Measurements from ENCODE around the gene TM9SF4. TPM values are rescaled to one million over a fixed set of nuclear protein-coding genes. Genes with fewer than 3 reads are reported as not detected.

The TM9SF4 gene
- total and polyA plus RNA-seq, 2 of the 8 experiments (the other 6 are each of a cell fraction or from before 2014, with no cell fraction given) = 38.4 to 68.7 TPM

DNA sequence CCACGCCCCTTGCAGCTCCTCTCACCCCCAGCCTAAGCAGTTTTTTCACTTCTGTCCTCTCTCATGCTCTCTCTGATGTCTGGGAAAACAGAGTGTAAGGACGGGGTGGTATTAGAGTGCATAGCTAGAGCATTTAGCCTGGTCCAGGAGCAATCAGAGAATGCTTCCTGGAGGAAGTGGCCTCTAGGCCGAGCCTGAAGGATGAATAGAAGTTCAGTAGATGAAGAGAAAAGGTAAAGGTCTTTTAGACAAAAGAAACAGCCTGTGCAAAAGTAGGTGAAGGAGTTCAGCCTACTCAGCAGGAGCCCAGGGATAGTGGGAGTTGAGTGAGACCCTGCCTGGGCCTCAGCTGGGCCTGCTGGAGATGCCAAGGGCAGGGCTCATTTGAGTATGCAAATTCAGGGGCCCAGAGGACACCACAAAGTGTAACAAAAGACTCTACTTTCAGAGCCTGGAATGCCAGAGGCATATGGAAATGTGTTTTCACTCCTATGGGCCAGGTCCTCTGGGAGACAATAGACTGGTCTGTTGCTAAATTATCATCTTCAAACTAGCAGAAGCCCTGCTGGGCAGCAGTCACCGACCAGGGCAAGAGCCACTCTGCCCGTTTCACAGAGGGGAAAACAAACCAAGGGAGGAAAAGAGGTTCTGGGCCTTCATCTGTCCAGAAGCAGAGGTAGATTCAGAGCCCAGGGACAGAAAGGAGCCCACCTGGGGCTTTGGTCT, 19.7 kb upstream of the TM9SF4 start (continued):
- TF ChIP-seq RNF2 (IDR thresholded peaks at IDR 0.05; ENCODE audit: borderline replicate concordance, low read depth, low read length, missing control alignments, poor library complexity, severe bottlenecking) (no peak), TAF7 (optimal IDR thresholded peaks at IDR 0.05; ENCODE audit: borderline replicate concordance, low read depth, low read length) (no peak), EP300 (IDR thresholded peaks at IDR 0.05; ENCODE audit: borderline replicate concordance in 1 of 2, low read depth in 2 of 2, low read length in 2 of 2) (peak in 1 of 2 experiments; percentile 63; a peak in 1 of 3 replicates), GABPA (IDR thresholded peaks at IDR 0.05; ENCODE audit: borderline replicate concordance, insufficient read depth, low read length) (no peak), EZH2 (IDR thresholded peaks at IDR 0.05; ENCODE audit: low read depth, low read length, severe bottlenecking) (no peak), SP2 (IDR thresholded peaks at IDR 0.05; ENCODE audit: low read length) (no peak), NRF1 (IDR thresholded peaks at IDR 0.05; ENCODE audit: low read depth, low read length) (no peak), KDM1A (IDR thresholded peaks at IDR 0.05; ENCODE audit: borderline replicate concordance, low read length) (peak; percentile 93), JUND (IDR thresholded peaks at IDR 0.05; ENCODE audit: low read length) (peak; percentile 47; the same call in 1 of the 2 replicates), CTCF (IDR thresholded peaks at IDR 0.05; ENCODE audit: control extremely low read depth in 1 of 3, insufficient read depth in 1 of 3, low read depth in 1 of 3, low read length in 3 of 3) (no peak), CBX8 (IDR thresholded peaks at IDR 0.05; ENCODE audit: borderline replicate concordance, low read depth, low read length) (no peak), ZNF274 (IDR thresholded peaks at IDR 0.05; ENCODE audit: borderline replicate concordance, extremely low read depth, low read length) (no peak), TEAD4 (IDR thresholded peaks at IDR 0.05; ENCODE audit: low read depth, low read length) (peak; percentile 92), SUZ12 (IDR thresholded peaks at IDR 0.05; ENCODE audit: low read length) (no peak), FOSL1 (IDR thresholded peaks at IDR 0.05; ENCODE audit: insufficient read depth, low read depth, low read length) (no peak), SAP30 (IDR thresholded peaks at IDR 0.05; ENCODE audit: insufficient read depth, insufficient replicate concordance, low read length) (no peak), KDM5A (IDR thresholded peaks at IDR 0.05; ENCODE audit: low read length) (no peak)
- TF ChIP-seq, protein P1, sequence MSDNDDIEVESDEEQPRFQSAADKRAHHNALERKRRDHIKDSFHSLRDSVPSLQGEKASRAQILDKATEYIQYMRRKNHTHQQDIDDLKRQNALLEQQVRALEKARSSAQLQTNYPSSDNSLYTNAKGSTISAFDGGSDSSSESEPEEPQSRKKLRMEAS (IDR thresholded peaks at IDR 0.05) = no peak

Data from H1 (cell line).